ENCODE results near the gene TMC1.

Gene TMC1

GRCh38 chr9:72598639-72599038 is 77.2 kb downstream of the TMC1 start:
- no peaks in the 10 kb centered on the region for H3K36me3 ChIP-seq (ENCODE audit: insufficient read depth, insufficient read length, low read length)
- no peaks in the 10 kb centered on the region for H3K27me3 ChIP-seq (ENCODE audit: insufficient read depth, insufficient read length)
- H3K9me3 ChIP-seq (ENCODE audit: insufficient read depth, low read length) = no peaks in the 10 kb centered on the region
- H3K4me1 ChIP-seq (ENCODE audit: insufficient read depth, insufficient read length) = no peaks in the 10 kb centered on the region
- H3K4me3 ChIP-seq (ENCODE audit: insufficient read length, low read depth) = no peak overlapping the region
- DNase-seq (ENCODE audit: low read depth, low spot score) = no peak
- H3K9ac ChIP-seq (ENCODE audit: insufficient read length, low read depth) = no peak overlapping the region
- TF ChIP-seq SUZ12 (IDR thresholded peaks at IDR 0.05; ENCODE audit: extremely low read depth, insufficient read depth, insufficient read length) (no peak), YY1 (IDR thresholded peaks at IDR 0.05; ENCODE audit: insufficient read depth, insufficient read length) (no peak), ZNF274 (IDR thresholded peaks at IDR 0.05; ENCODE audit: low read depth, low read length) (no peak)

GRCh38 chr9:72599874-72600534 is 78.6 kb downstream of the TMC1 start:
- DNase-seq (ENCODE audit: low read depth, low spot score) = no peak
- Histone ChIP-seq H3K27me3 (ENCODE audit: insufficient read depth, insufficient read length) (no peaks in the 10 kb centered on the region), H3K9me3 (ENCODE audit: insufficient read depth, low read length) (no peaks in the 10 kb centered on the region), H3K36me3 (ENCODE audit: insufficient read depth, insufficient read length, low read length) (no peaks in the 10 kb centered on the region), H3K9ac (ENCODE audit: insufficient read length, low read depth) (no peak overlapping the region), H3K4me3 (ENCODE audit: insufficient read length, low read depth) (no peak overlapping the region), H3K4me1 (ENCODE audit: insufficient read depth, insufficient read length) (no peaks in the 10 kb centered on the region)
- no peak for TF ChIP-seq SUZ12 (IDR thresholded peaks at IDR 0.05; ENCODE audit: extremely low read depth, insufficient read depth, insufficient read length)
- TF ChIP-seq ZNF274 (IDR thresholded peaks at IDR 0.05; ENCODE audit: low read depth, low read length) = no peak
- TF ChIP-seq YY1 (IDR thresholded peaks at IDR 0.05; ENCODE audit: insufficient read depth, insufficient read length) = no peak

GRCh38 chr9:72600671-72601070 is 79.3 kb downstream of the TMC1 start:
- no peak for TF ChIP-seq ZNF274 (IDR thresholded peaks at IDR 0.05; ENCODE audit: low read depth, low read length)
- TF ChIP-seq SUZ12 (IDR thresholded peaks at IDR 0.05; ENCODE audit: extremely low read depth, insufficient read depth, insufficient read length) = no peak
- TF ChIP-seq YY1 (IDR thresholded peaks at IDR 0.05; ENCODE audit: insufficient read depth, insufficient read length) = no peak
- DNase-seq (ENCODE audit: low read depth, low spot score) = no peak

DNA sequence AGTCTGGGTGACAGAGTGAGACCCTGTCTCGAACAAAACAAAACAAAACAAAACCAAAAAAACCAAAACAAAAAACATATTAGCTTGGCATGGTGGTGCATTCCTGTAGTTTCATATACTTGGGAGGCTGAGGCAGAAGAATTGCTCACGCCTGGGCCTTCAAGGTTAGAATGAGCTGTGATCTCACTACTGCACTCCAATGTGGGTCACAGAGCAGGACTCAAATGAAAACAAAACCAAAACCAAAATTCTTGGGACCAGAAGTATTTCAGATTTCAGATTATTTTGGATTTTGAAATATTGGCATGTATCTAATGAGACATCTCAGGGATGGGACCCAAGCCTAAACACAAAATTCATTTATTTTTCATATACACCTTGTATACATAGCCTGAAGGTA is 80.2 kb downstream of the TMC1 start:
- no peaks in the 10 kb centered on the region for H3K27me3 ChIP-seq (ENCODE audit: insufficient read depth, insufficient read length)
- no peaks in the 10 kb centered on the region for H3K9me3 ChIP-seq (ENCODE audit: insufficient read depth, low read length)
- no peak for DNase-seq (ENCODE audit: low read depth, low spot score)
- H3K36me3 ChIP-seq (ENCODE audit: insufficient read depth, insufficient read length, low read length) = no peaks in the 10 kb centered on the region
- no peaks in the 10 kb centered on the region for H3K4me1 ChIP-seq (ENCODE audit: insufficient read depth, insufficient read length)
- H3K9ac ChIP-seq (ENCODE audit: insufficient read length, low read depth) = no peak overlapping the region
- TF ChIP-seq ZNF274 (IDR thresholded peaks at IDR 0.05; ENCODE audit: low read depth, low read length) (no peak), YY1 (IDR thresholded peaks at IDR 0.05; ENCODE audit: insufficient read depth, insufficient read length) (no peak), SUZ12 (IDR thresholded peaks at IDR 0.05; ENCODE audit: extremely low read depth, insufficient read depth, insufficient read length) (no peak)
- H3K4me3 ChIP-seq (ENCODE audit: insufficient read length, low read depth) = no peak overlapping the region

More at GRCh38 chr9:72600671-72601070, 79.3 kb downstream of the TMC1 start:
- Histone ChIP-seq H3K36me3 (ENCODE audit: insufficient read depth, insufficient read length, low read length) (no peaks in the 10 kb centered on the region), H3K9me3 (ENCODE audit: insufficient read depth, low read length) (no peaks in the 10 kb centered on the region), H3K4me1 (ENCODE audit: insufficient read depth, insufficient read length) (no peaks in the 10 kb centered on the region), H3K9ac (ENCODE audit: insufficient read length, low read depth) (no peak overlapping the region), H3K27me3 (ENCODE audit: insufficient read depth, insufficient read length) (no peaks in the 10 kb centered on the region), H3K4me3 (ENCODE audit: insufficient read length, low read depth) (no peak overlapping the region)

GRCh38 chr9:72612449-72612848 is 91.0 kb downstream of the TMC1 start:
- no peak overlapping the region for H3K4me3 ChIP-seq (ENCODE audit: insufficient read length, low read depth)
- no peak for DNase-seq (ENCODE audit: low read depth, low spot score)
- H3K9ac ChIP-seq (ENCODE audit: insufficient read length, low read depth) = no peak overlapping the region
- TF ChIP-seq YY1 (IDR thresholded peaks at IDR 0.05; ENCODE audit: insufficient read depth, insufficient read length) = no peak
- no peak for TF ChIP-seq SUZ12 (IDR thresholded peaks at IDR 0.05; ENCODE audit: extremely low read depth, insufficient read depth, insufficient read length)
- no peak for TF ChIP-seq ZNF274 (IDR thresholded peaks at IDR 0.05; ENCODE audit: low read depth, low read length)
- no peaks in the 10 kb centered on the region for H3K4me1 ChIP-seq (ENCODE audit: insufficient read depth, insufficient read length)
- H3K36me3 ChIP-seq (ENCODE audit: insufficient read depth, insufficient read length, low read length) = no peaks in the 10 kb centered on the region
- H3K27me3 ChIP-seq (ENCODE audit: insufficient read depth, insufficient read length) = no peaks in the 10 kb centered on the region
- no peaks in the 10 kb centered on the region for H3K9me3 ChIP-seq (ENCODE audit: insufficient read depth, low read length)

- Histone ChIP-seq H3K4me3 (ENCODE audit: insufficient read length, low read depth) (no peak overlapping the region), H3K36me3 (ENCODE audit: insufficient read depth, insufficient read length, low read length) (no peaks in the 10 kb centered on the region), H3K9me3 (ENCODE audit: insufficient read depth, low read length) (no peaks in the 10 kb centered on the region), H3K27me3 (ENCODE audit: insufficient read depth, insufficient read length) (no peaks in the 10 kb centered on the region), H3K9ac (ENCODE audit: insufficient read length, low read depth) (no peak overlapping the region), H3K4me1 (ENCODE audit: insufficient read depth, insufficient read length) (no peaks in the 10 kb centered on the region)
- TF ChIP-seq SUZ12 (IDR thresholded peaks at IDR 0.05; ENCODE audit: extremely low read depth, insufficient read depth, insufficient read length) (no peak), YY1 (IDR thresholded peaks at IDR 0.05; ENCODE audit: insufficient read depth, insufficient read length) (no peak)
- DNase-seq (ENCODE audit: low read depth, low spot score) = no peak
Measured at GRCh38 chr9:72614067-72614466, 92.7 kb downstream of the TMC1 start.

DNA sequence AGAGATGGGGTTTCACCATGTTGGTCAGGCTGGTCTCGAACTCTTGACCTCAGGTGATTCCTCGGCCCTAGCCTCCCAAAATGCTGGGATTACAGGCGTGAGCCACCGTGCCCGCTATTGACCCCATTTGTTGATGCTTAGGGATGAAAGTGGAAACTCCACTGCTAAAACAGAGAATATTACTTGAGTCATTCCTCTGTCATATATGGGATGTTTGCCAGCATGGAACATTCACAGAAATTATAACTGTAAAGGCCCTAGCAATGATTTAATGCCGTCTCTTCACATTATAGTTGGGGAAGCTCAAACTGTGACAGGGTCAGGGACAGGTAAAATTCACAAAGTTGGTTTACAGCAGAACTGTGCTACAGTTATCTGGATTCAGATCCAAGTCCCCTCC is 94.5 kb downstream of the TMC1 start:
- H3K9me3 ChIP-seq (ENCODE audit: insufficient read depth, low read length) = no peaks in the 10 kb centered on the region

More for the DNA sequence above, 94.5 kb downstream of the TMC1 start:
- no peak for DNase-seq (ENCODE audit: low read depth, low spot score)
- no peaks in the 10 kb centered on the region for H3K36me3 ChIP-seq (ENCODE audit: insufficient read depth, insufficient read length, low read length)
- TF ChIP-seq SUZ12 (IDR thresholded peaks at IDR 0.05; ENCODE audit: extremely low read depth, insufficient read depth, insufficient read length) (no peak), ZNF274 (IDR thresholded peaks at IDR 0.05; ENCODE audit: low read depth, low read length) (no peak), YY1 (IDR thresholded peaks at IDR 0.05; ENCODE audit: insufficient read depth, insufficient read length) (no peak)
- H3K4me3 ChIP-seq (ENCODE audit: insufficient read length, low read depth) = no peak overlapping the region
- no peaks in the 10 kb centered on the region for H3K27me3 ChIP-seq (ENCODE audit: insufficient read depth, insufficient read length)
- no peaks in the 10 kb centered on the region for H3K4me1 ChIP-seq (ENCODE audit: insufficient read depth, insufficient read length)
- H3K9ac ChIP-seq (ENCODE audit: insufficient read length, low read depth) = no peak overlapping the region
